PC-9 (cell line): ENCODE measurements around the gene PIK3R1.

Experiments
- EZH2 ChIP-seq: fragments of 200-600 bp; sonication (generic); IDR thresholded peaks from 2 replicates; pipeline ENCODE4 v1.8.0; 2017; ENCODE audit warnings: antibody characterized with exemption, low read depth
- TF ChIP-seq, protein P1 (sequence below): fragments of 200-600 bp; sonication (generic); conservative IDR thresholded peaks from 2 replicates; pipeline ENCODE4 v1.6.1; 2017; ENCODE audit warnings: mixed run types, antibody characterized with exemption, mild to moderate bottlenecking, moderate library complexity

DNA sequence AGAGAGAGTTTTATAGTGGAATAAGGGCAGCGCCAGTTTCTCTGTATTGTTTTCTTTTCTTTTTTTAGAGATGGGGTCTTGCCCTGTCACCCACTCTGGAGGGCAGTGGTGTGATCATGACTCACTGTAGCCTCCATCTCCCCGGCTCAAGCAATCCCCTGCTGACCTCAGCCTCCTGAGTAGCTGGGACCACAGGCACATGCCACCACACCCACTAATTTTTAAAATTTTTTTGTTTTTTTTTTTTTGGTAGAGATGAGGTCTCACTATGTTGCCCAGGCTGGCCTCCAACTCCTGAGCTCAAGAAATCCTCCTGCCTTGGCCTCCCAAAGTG, 119.0 kb downstream of the PIK3R1 start:
- TF ChIP-seq, protein P1, sequence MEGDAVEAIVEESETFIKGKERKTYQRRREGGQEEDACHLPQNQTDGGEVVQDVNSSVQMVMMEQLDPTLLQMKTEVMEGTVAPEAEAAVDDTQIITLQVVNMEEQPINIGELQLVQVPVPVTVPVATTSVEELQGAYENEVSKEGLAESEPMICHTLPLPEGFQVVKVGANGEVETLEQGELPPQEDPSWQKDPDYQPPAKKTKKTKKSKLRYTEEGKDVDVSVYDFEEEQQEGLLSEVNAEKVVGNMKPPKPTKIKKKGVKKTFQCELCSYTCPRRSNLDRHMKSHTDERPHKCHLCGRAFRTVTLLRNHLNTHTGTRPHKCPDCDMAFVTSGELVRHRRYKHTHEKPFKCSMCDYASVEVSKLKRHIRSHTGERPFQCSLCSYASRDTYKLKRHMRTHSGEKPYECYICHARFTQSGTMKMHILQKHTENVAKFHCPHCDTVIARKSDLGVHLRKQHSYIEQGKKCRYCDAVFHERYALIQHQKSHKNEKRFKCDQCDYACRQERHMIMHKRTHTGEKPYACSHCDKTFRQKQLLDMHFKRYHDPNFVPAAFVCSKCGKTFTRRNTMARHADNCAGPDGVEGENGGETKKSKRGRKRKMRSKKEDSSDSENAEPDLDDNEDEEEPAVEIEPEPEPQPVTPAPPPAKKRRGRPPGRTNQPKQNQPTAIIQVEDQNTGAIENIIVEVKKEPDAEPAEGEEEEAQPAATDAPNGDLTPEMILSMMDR: no peak
- no peak for TF ChIP-seq EZH2
